HepG2 (cell line): Measurements from ENCODE around the gene PPFIA4. TPM values are rescaled to one million over a fixed set of nuclear protein-coding genes. Genes with fewer than 3 reads are reported as not detected.

Source experiments
- ATAC-seq: fragments of 200-7000 bp; cut with Tn5 transposase; 3 replicates; pipeline ENCODE4 v1.9.1; 2020; ENCODE audit warnings: mild to moderate bottlenecking, moderate library complexity
- BruUV-seq: library from RNA; stranded (reverse); fragments of 400-500 nt; replicated peaks from 2 replicates; lab custom pipeline; 2021; lab: Mats Ljungman, UMichigan
- CTCF ChIA-PET: fragments of 300-600 bp; formaldehyde crosslinking; extraction: SDS; loops from one replicate; lab custom pipeline; 2021; ENCODE audit warnings: low total read pairs, inconsistent platforms, low intra/inter-chr PET ratio; lab: Yijun Ruan, JAX
- POLR2A ChIA-PET: fragments of 350-600 bp; sonication (Branson Sonifier 250); formaldehyde crosslinking; loops from one replicate; lab custom pipeline; 2020; ENCODE audit warnings: antibody characterized with exemption, inconsistent platforms; lab: Yijun Ruan, JAX
- DNase-seq: peaks from one replicate; pipeline ENCODE4 v3.0.0-alpha.2; 2015; ENCODE audit warnings: low spot score
- FAIRE-seq: peaks from 3 replicates; lab custom pipeline; 2011; peaks lifted over from hg19 to GRCh38; lab: Jason Lieb, UNC
- H2AFZ ChIP-seq: one replicate; pipeline ENCODE4 v1.6.1; 2011; ENCODE audit warnings: low read length, inconsistent platforms
- H3K27ac ChIP-seq: fragments of 300-600 bp; 3 replicates; pipeline ENCODE4 v1.8.0; 2011; ENCODE audit warnings: mixed run types, mild to moderate bottlenecking, mixed read lengths, low read length, inconsistent platforms; ENCODE audit not compliant: insufficient read depth; ENCODE audit errors: extremely low read length
- H3K27me3 ChIP-seq, 2 experiments: fragments of 200-600 bp in 1 of 2; 2 replicates in 1 of 2; 3 replicates in 1 of 2; pipeline versions ENCODE4 v1.6.0 to v1.8.0; 2011; ENCODE audit warnings: low read length in 2 of 2, mild to moderate bottlenecking in 2 of 2, moderate library complexity in 2 of 2, inconsistent platforms in 1 of 2; ENCODE audit not compliant: insufficient read depth in 2 of 2, control insufficient read depth in 1 of 2
- H3K36me3 ChIP-seq, 2 experiments: fragments of 200-600 bp in 1 of 2; replicated peaks in 1 of 2; 2 replicates in 1 of 2; 3 replicates in 1 of 2; pipeline versions ENCODE4 v1.5.1 to v1.8.0; 2011; ENCODE audit warnings: low read length in 2 of 2, inconsistent platforms in 1 of 2; ENCODE audit not compliant: insufficient read depth in 2 of 2, control insufficient read depth in 1 of 2
- H3K4me1 ChIP-seq: 2 replicates; pipeline ENCODE4 v1.5.1; 2012; ENCODE audit warnings: low read length, inconsistent platforms; ENCODE audit not compliant: insufficient read depth
- H3K4me2 ChIP-seq: 2 replicates; pipeline ENCODE4 v1.6.0; 2011; ENCODE audit warnings: low read depth, low read length, inconsistent platforms
- H3K4me3 ChIP-seq, 3 experiments: fragments of 200-600 bp in 1 of 3; sonication (generic), shearing (Covaris generic) in 1 of 3; replicated peaks in 1 of 3; 2 replicates each; pipeline ENCODE4 v1.5.1; 2011 to 2016; ENCODE audit warnings: low read length in 3 of 3, inconsistent platforms in 2 of 3, low read depth in 2 of 3, mild to moderate bottlenecking in 2 of 3, control low read depth in 1 of 3, mixed read lengths in 1 of 3; ENCODE audit not compliant: insufficient read depth in 1 of 3
- H3K79me2 ChIP-seq: one replicate; pipeline ENCODE4 v1.6.1; 2011; ENCODE audit warnings: low read length, inconsistent platforms; ENCODE audit not compliant: insufficient read depth
- H3K9ac ChIP-seq: 2 replicates; pipeline ENCODE4 v1.6.0; 2011; ENCODE audit warnings: mild to moderate bottlenecking, low read depth, low read length, inconsistent platforms; ENCODE audit not compliant: insufficient read depth
- H3K9me3 ChIP-seq: 2 replicates; pipeline ENCODE4 v1.5.1; 2012; ENCODE audit warnings: mild to moderate bottlenecking, low read length
- H4K20me1 ChIP-seq: 2 replicates; pipeline ENCODE4 v1.6.0; 2011; ENCODE audit warnings: inconsistent platforms, mild to moderate bottlenecking, low read length, moderate library complexity; ENCODE audit not compliant: insufficient read depth
- JARID2 ChIP-seq: sonication (generic); formaldehyde crosslinking; IDR thresholded peaks from 2 replicates; pipeline ENCODE4 v1.8.1; 2023; ENCODE audit warnings: missing genetic modification reagents, inconsistent platforms; ENCODE audit not compliant: insufficient replicate concordance
- POLR2G ChIP-seq: fragments of 200-400 bp; formaldehyde crosslinking; IDR thresholded peaks from 2 replicates; pipeline ENCODE4 v1.6.1; 2018; ENCODE audit warnings: mild to moderate bottlenecking, low read depth, low read length, moderate library complexity
- RBAK ChIP-seq: sonication (generic); formaldehyde crosslinking; IDR thresholded peaks from 2 replicates; pipeline ENCODE4 v1.5.1; 2020; ENCODE audit warnings: mild to moderate bottlenecking, missing genetic modification reagents
- SMARCC2 ChIP-seq: fragments of 450-650 bp; IDR thresholded peaks from 2 replicates; pipeline ENCODE4 v1.6.1; 2017; ENCODE audit warnings: antibody characterized with exemption, mild to moderate bottlenecking
- ZNF234 ChIP-seq: sonication (generic); formaldehyde crosslinking; conservative IDR thresholded peaks from 2 replicates; pipeline ENCODE4 v1.5.1; 2020; ENCODE audit warnings: mild to moderate bottlenecking, missing genetic modification reagents
- ZNF501 ChIP-seq: sonication (generic); formaldehyde crosslinking; IDR thresholded peaks from 2 replicates; pipeline ENCODE4 v1.5.1; 2020; ENCODE audit warnings: mild to moderate bottlenecking, moderate library complexity, missing genetic modification reagents
- ZNF614 ChIP-seq: IDR thresholded peaks from 2 replicates; pipeline ENCODE4 v1.6.1; 2018; ENCODE audit warnings: missing biosample characterization, missing genetic modification reagents, inconsistent platforms, borderline replicate concordance
- ZNF770 ChIP-seq: sonication (generic); formaldehyde crosslinking; IDR thresholded peaks from 2 replicates; pipeline ENCODE4 v1.5.0; 2020; ENCODE audit warnings: mild to moderate bottlenecking, missing genetic modification reagents
- WGBS: methylation state at CpG from one replicate; pipeline ENCODE4 v1.1.6; 2017; ENCODE audit warnings: low lambda C conversion rate; 5-methylcytosine and 5-hydroxymethylcytosine counted together
- in situ Hi-C: cut with HindIII; loops from 2 replicates; pipeline ENCODE4 v1.10.0; 2017; ENCODE audit warnings: low pct_unique_long_range_greater_than_20kb; ENCODE audit not compliant: extremely low pct_ligation_motif_present
- intact Hi-C: fragments of 100-400 bp; cut with micrococcal nuclease; formaldehyde crosslinking; loops from one replicate; pipeline ENCODE4 v1.10.0; 2022; ENCODE audit not compliant: unreplicated experiment
- polyA plus RNA-seq, 8 experiments: library from polyadenylated mRNA; depleted of rRNA in 3 of 8; stranded (reverse) in 7 of 8; unstranded in 1 of 8; fragments of >200 nt; fragmentation: Illumina TruSeq in 4 of 8; extraction: Trizol in 4 of 8; gene quantifications; 2 replicates each; pipeline versions ENCODE4 v1.2.1 to v1.2.3, GENCODE V29; 2011 to 2016; ENCODE audit warnings: low read depth in 4 of 8, missing spikeins in 1 of 8, mixed read lengths in 1 of 8; ENCODE audit not compliant: insufficient read depth in 1 of 8
- total RNA-seq, 5 experiments: library from RNA; depleted of rRNA; stranded (reverse); fragments of >200 nt; fragmentation: Illumina TruSeq; extraction: Trizol; gene quantifications; 2 replicates each; pipeline ENCODE4 v1.2.3, GENCODE V29; 2016; ENCODE audit warnings: low read depth in 1 of 5
- TF ChIP-seq, protein P1 (sequence below): sonication (generic); formaldehyde crosslinking; IDR thresholded peaks from 2 replicates; pipeline ENCODE4 v1.5.1; 2020; ENCODE audit warnings: missing genetic modification reagents, mild to moderate bottlenecking, borderline replicate concordance

PPFIA4 gene
- total and polyA plus RNA-seq, 2 of the 13 experiments (the other 11 are each of a cell fraction or from before 2014, with no cell fraction given): 6.4 TPM; not detected in 1

- TF ChIP-seq RBAK (CRISPR knock-in tag) (no peak), POLR2G (no peak), ZNF234 (no peak), SMARCC2 (no peak)
- TF ChIP-seq, all 625 proteins: peak for 0
Observed at GRCh38 chr1:203078478-203078877, 52.2 kb downstream of the PPFIA4 start (continued).

DNA sequence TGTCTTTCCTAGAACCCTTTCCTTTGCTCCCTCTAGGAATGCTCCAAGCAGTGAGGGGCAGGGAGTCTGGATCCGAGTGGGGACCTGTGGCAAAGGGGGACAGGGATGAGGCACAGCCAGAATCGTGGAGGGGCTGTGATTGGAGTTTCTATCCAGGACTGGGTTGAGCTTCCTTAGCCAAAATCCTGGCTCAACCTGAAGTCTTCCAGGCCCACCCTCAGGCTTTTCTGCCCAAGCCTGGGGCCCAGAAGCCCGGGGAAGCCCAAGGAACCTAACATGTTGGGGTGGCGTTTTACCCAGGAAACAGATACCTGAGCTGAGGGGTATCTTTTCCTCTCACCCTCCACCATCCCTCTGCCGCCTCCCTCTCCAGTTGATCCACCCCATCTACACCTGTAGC lies 54.2 kb downstream of the PPFIA4 start:
- Histone ChIP-seq H3K27ac (no peak overlapping the region), H3K27me3 (peaks cover 4 to 21% of the 10 kb centered on the region in 2 experiments; a peak in 4 of 5 replicates), H2AFZ (no peak overlapping the region)
- POLR2A ChIA-PET: no interaction called here
- intact Hi-C loops: no loop called here
- TF ChIP-seq ZNF770 (CRISPR knock-in tag) (no peak), ZNF614 (CRISPR knock-in tag) (no peak), ZNF501 (CRISPR knock-in tag) (no peak), JARID2 (CRISPR knock-in tag) (no peak)
- TF ChIP-seq, protein P1, sequence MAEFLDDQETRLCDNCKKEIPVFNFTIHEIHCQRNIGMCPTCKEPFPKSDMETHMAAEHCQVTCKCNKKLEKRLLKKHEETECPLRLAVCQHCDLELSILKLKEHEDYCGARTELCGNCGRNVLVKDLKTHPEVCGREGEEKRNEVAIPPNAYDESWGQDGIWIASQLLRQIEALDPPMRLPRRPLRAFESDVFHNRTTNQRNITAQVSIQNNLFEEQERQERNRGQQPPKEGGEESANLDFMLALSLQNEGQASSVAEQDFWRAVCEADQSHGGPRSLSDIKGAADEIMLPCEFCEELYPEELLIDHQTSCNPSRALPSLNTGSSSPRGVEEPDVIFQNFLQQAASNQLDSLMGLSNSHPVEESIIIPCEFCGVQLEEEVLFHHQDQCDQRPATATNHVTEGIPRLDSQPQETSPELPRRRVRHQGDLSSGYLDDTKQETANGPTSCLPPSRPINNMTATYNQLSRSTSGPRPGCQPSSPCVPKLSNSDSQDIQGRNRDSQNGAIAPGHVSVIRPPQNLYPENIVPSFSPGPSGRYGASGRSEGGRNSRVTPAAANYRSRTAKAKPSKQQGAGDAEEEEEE (CRISPR knock-in tag): no peak
- TF ChIP-seq, all 625 proteins: peak for 0
- DNase-seq: no peak
- Histone ChIP-seq H3K4me3 (no peak overlapping the region), H4K20me1 (no peaks in the 10 kb centered on the region), H3K4me1 (no peaks in the 10 kb centered on the region), H3K36me3 (no peaks in the 10 kb centered on the region), H3K79me2 (no peaks in the 10 kb centered on the region), H3K9ac (no peak overlapping the region), H3K4me2 (no peak overlapping the region), H3K9me3 (no peaks in the 10 kb centered on the region)
- in situ Hi-C loops: no loop called here
- no peak for ATAC-seq
- WGBS: 5% methylated on average over 5 of the region's 5 CpGs
- no TSS peak for BruUV-seq
- no peak for FAIRE-seq
- CTCF ChIA-PET: no interaction called here
